ENCODE results near the gene PDE6B. TPM values are rescaled to one million over a fixed set of nuclear protein-coding genes. Genes with fewer than 3 reads are reported as not detected.

PDE6B gene
- total and polyA plus RNA-seq, 2 experiments from 2014 or later = 17.3 to 26.1 TPM

DNA sequence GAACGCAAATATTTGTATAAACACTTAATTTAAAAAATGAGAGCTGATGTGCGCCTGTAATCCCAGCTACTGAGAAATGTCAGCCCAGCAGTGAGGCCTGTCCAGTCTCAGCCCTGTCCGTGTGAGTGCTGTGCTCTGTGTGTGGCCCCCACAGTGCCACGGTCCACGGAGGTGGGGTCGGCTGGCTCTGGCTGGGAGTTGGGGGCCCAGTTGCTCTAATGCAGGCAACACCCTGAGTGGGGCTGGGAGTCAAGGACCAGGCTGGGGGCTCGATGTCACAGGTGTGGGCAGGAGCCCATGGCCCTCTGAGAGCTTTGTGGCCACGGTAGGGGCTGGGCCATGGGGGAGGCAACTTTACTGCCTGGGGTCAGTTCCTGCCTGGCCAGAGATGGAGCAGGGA is 93.1 kb downstream of the PDE6B start:
- no peaks in the 10 kb centered on the region for H3K4me1 ChIP-seq (ENCODE audit: insufficient read depth)
- TF ChIP-seq EZH2phosphoT487 (IDR thresholded peaks at IDR 0.05; ENCODE audit: low read depth, severe bottlenecking, unreplicated experiment) (no peak), EZH2 (IDR thresholded peaks at IDR 0.05; ENCODE audit: borderline replicate concordance) (no peak)
- TF ChIP-seq, protein P1, sequence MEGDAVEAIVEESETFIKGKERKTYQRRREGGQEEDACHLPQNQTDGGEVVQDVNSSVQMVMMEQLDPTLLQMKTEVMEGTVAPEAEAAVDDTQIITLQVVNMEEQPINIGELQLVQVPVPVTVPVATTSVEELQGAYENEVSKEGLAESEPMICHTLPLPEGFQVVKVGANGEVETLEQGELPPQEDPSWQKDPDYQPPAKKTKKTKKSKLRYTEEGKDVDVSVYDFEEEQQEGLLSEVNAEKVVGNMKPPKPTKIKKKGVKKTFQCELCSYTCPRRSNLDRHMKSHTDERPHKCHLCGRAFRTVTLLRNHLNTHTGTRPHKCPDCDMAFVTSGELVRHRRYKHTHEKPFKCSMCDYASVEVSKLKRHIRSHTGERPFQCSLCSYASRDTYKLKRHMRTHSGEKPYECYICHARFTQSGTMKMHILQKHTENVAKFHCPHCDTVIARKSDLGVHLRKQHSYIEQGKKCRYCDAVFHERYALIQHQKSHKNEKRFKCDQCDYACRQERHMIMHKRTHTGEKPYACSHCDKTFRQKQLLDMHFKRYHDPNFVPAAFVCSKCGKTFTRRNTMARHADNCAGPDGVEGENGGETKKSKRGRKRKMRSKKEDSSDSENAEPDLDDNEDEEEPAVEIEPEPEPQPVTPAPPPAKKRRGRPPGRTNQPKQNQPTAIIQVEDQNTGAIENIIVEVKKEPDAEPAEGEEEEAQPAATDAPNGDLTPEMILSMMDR (IDR thresholded peaks at IDR 0.05; ENCODE audit: poor library complexity) = no peak
- no peak for DNase-seq (ENCODE audit: low spot score)
- H3K79me2 ChIP-seq = peaks cover 85% of the 10 kb centered on the region
- H3K27me3 ChIP-seq = no peaks in the 10 kb centered on the region
- no peaks in the 10 kb centered on the region for H3K9me2 ChIP-seq (replicated peaks; ENCODE audit: insufficient read depth)
- H3K27ac ChIP-seq = no peak overlapping the region
- 94% methylated on average over 8 of the region's 8 CpGs for WGBS (ENCODE audit: low lambda C conversion rate, missing lambda C conversion rate)
- H3K36me3 ChIP-seq (replicated peaks; ENCODE audit: insufficient read depth, low read depth) = no peaks in the 10 kb centered on the region
- peaks cover 69% of the 10 kb centered on the region for H4K20me1 ChIP-seq (ENCODE audit: insufficient read depth, poor library complexity, severe bottlenecking)
- no peaks in the 10 kb centered on the region for H3K9me3 ChIP-seq (ENCODE audit: low read depth)
- H3K4me3 ChIP-seq = no peak overlapping the region
- H3K4me2 ChIP-seq = no peak overlapping the region
- H2AFZ ChIP-seq = no peak overlapping the region

Other genes starting within 250 kb of the PDE6B start
- gene ZNF721, start 126.4 kb upstream of the PDE6B start, total RNA-seq = 16.3 and 21.6 TPM in 2 replicates
- 13.2 and 15.0 TPM in 2 replicates for gene ZNF721, start 126.4 kb upstream of the PDE6B start, polyA plus RNA-seq
- gene PIGG, start 126.4 kb upstream of the PDE6B start, total RNA-seq = 26.6 and 28.3 TPM in 2 replicates
- gene PIGG, start 126.4 kb upstream of the PDE6B start, polyA plus RNA-seq = 46.9 and 58.1 TPM in 2 replicates
- gene TMEM271, start 49.3 kb upstream of the PDE6B start, total RNA-seq = not detected in 2 replicates
- not detected in 2 replicates for gene TMEM271, start 49.3 kb upstream of the PDE6B start, polyA plus RNA-seq
- gene ATP5ME, start 48.7 kb downstream of the PDE6B start, total RNA-seq = 83.8 and 143 TPM in 2 replicates
- 641 and 669 TPM in 2 replicates for gene ATP5ME, start 48.7 kb downstream of the PDE6B start, polyA plus RNA-seq
- 8.9 and 12.6 TPM in 2 replicates for gene MYL5, start 49.0 kb downstream of the PDE6B start, total RNA-seq
- 25.1 and 33.7 TPM in 2 replicates for gene MYL5, start 49.0 kb downstream of the PDE6B start, polyA plus RNA-seq
- 8.5 and 12.2 TPM in 2 replicates for gene SLC49A3, start 63.6 kb downstream of the PDE6B start, total RNA-seq
- gene SLC49A3, start 63.6 kb downstream of the PDE6B start, polyA plus RNA-seq = 12.8 and 19.8 TPM in 2 replicates
- gene PCGF3, start 80.3 kb downstream of the PDE6B start, total RNA-seq = 43.5 and 43.9 TPM in 2 replicates
- 21.5 and 21.8 TPM in 2 replicates for gene PCGF3, start 80.3 kb downstream of the PDE6B start, polyA plus RNA-seq
- gene CPLX1, start 200.6 kb downstream of the PDE6B start, total RNA-seq = 0.16 and 0.30 TPM in 2 replicates
- 1.6 and 2.0 TPM in 2 replicates for gene CPLX1, start 200.6 kb downstream of the PDE6B start, polyA plus RNA-seq